Caco-2 (cell line): ENCODE data around the gene TYK2. TPM values are rescaled to one million over a fixed set of nuclear protein-coding genes. Genes with fewer than 3 reads are reported as not detected.

ENCODE experiments used
- Bru-seq: library from RNA; stranded (reverse); fragments of 400-500 nt; gene quantifications from one replicate; lab custom pipeline; 2021; lab: Mats Ljungman, UMichigan
- BruChase-seq, 2 experiments: library from RNA; stranded (reverse); fragments of 400-500 nt; gene quantifications; one replicate each; lab custom pipeline; 2021; lab: Mats Ljungman, UMichigan
- BruUV-seq: library from RNA; stranded (reverse); fragments of 400-500 nt; replicated peaks from 2 replicates; lab custom pipeline; 2021; lab: Mats Ljungman, UMichigan
- CTCF ChIA-PET: fragments of 300-600 bp; sonication (Branson Sonifier 250); formaldehyde crosslinking; loops from one replicate; lab custom pipeline; 2022; ENCODE audit warnings: antibody characterized with exemption; lab: Charles Lee
- POLR2A ChIA-PET: fragments of 300-600 bp; sonication (Branson Sonifier 250); formaldehyde crosslinking; loops from one replicate; lab custom pipeline; 2022; ENCODE audit warnings: antibody characterized with exemption; lab: Charles Lee
- DNase-seq, 2 experiments: peaks; one replicate each; pipeline versions ENCODE4 v3.0.0 to v3.0.0-alpha.2; 2020 to 2022
- H3K27me3 ChIP-seq: replicated peaks from 2 replicates; pipeline ENCODE4 v1.6.0; 2011; ENCODE audit warnings: low read length; ENCODE audit not compliant: control insufficient read depth, insufficient read depth
- H3K36me3 ChIP-seq: 2 replicates; pipeline ENCODE4 v1.5.1; 2011; ENCODE audit warnings: low read length; ENCODE audit not compliant: control insufficient read depth, insufficient read depth
- H3K4me1 ChIP-seq: fragments of 250-450 bp; sonication (Bioruptor Pico); 2 replicates; pipeline ENCODE4 v1.5.1; 2020; ENCODE audit warnings: mild to moderate bottlenecking
- H3K4me3 ChIP-seq: 2 replicates; pipeline ENCODE4 v1.5.1; 2011; ENCODE audit warnings: low read depth, mild to moderate bottlenecking, control low read depth, low read length
- H3K9me3 ChIP-seq: fragments of 250-450 bp; sonication (Bioruptor Pico); 2 replicates; pipeline ENCODE4 v1.5.1; 2020; ENCODE audit warnings: mild to moderate bottlenecking, moderate library complexity
- H3K27ac Mint-ChIP-seq: one replicate; pipeline ENCODE4 v1.8.0; 2022; ENCODE audit warnings: mixed read lengths; ENCODE audit not compliant: unreplicated experiment
- H3K27me3 Mint-ChIP-seq: one replicate; pipeline ENCODE4 v1.8.0; 2022; ENCODE audit warnings: mixed read lengths; ENCODE audit not compliant: insufficient read depth, unreplicated experiment
- H3K36me3 Mint-ChIP-seq: one replicate; pipeline ENCODE4 v1.8.0; 2022; ENCODE audit warnings: mild to moderate bottlenecking, mixed read lengths; ENCODE audit not compliant: insufficient read depth, unreplicated experiment
- H3K4me1 Mint-ChIP-seq: one replicate; pipeline ENCODE4 v1.8.0; 2022; ENCODE audit warnings: low read depth, mixed read lengths; ENCODE audit not compliant: unreplicated experiment
- H3K4me3 Mint-ChIP-seq: one replicate; pipeline ENCODE4 v1.8.0; 2022; ENCODE audit warnings: mild to moderate bottlenecking, moderate library complexity, mixed read lengths; ENCODE audit not compliant: unreplicated experiment
- H3K9me3 Mint-ChIP-seq: one replicate; pipeline ENCODE4 v1.8.0; 2022; ENCODE audit warnings: mixed read lengths; ENCODE audit not compliant: unreplicated experiment
- intact Hi-C: fragments of 100-400 bp; cut with micrococcal nuclease; formaldehyde crosslinking; loops from one replicate; pipeline ENCODE4 v1.10.0; 2022; ENCODE audit not compliant: unreplicated experiment
- long read RNA-seq: library from polyadenylated mRNA; stranded (forward); transcript quantifications from one replicate; pipeline ENCODE4 v2.0.0, GENCODE V29; 2022
- total RNA-seq: library from RNA; stranded (reverse); gene quantifications from 2 replicates; pipeline ENCODE4 v1.2.3, GENCODE V29; 2022
- TF ChIP-seq, protein P1 (sequence below), 2 experiments: fragments of 200-600 bp in 1 of 2; IDR thresholded peaks; 1 replicate in 1 of 2; 2 replicates in 1 of 2; pipeline versions ENCODE4 v1.5.1 to v1.8.0; 2011 to 2022; ENCODE audit warnings: antibody characterized with exemption in 1 of 2, control low read depth in 1 of 2, inconsistent platforms in 1 of 2, low read depth in 1 of 2, low read length in 1 of 2, mild to moderate bottlenecking in 1 of 2, moderate library complexity in 1 of 2; ENCODE audit not compliant: insufficient read depth in 1 of 2, severe bottlenecking in 1 of 2, unreplicated experiment in 1 of 2

TYK2 gene
- total RNA-seq (124 and 134 TPM in 2 replicates), Bru-seq, nascent RNA (percentile 53 among the genes with signal in this experiment), BruChase-seq, experiment 1, labeled RNA remaining after a 2-hour chase (percentile 59 among the genes with signal in this experiment), BruChase-seq, experiment 2, labeled RNA remaining after a 6-hour chase (percentile 68 among the genes with signal in this experiment)
- long read RNA-seq, full-length matches to known transcripts: 25 of 63 reads
- long read RNA-seq, partial matches to known transcripts: 13 of 63 reads
- long read RNA-seq, other reads (novel, unspliced or antisense): 25 of 63 reads

DNA sequence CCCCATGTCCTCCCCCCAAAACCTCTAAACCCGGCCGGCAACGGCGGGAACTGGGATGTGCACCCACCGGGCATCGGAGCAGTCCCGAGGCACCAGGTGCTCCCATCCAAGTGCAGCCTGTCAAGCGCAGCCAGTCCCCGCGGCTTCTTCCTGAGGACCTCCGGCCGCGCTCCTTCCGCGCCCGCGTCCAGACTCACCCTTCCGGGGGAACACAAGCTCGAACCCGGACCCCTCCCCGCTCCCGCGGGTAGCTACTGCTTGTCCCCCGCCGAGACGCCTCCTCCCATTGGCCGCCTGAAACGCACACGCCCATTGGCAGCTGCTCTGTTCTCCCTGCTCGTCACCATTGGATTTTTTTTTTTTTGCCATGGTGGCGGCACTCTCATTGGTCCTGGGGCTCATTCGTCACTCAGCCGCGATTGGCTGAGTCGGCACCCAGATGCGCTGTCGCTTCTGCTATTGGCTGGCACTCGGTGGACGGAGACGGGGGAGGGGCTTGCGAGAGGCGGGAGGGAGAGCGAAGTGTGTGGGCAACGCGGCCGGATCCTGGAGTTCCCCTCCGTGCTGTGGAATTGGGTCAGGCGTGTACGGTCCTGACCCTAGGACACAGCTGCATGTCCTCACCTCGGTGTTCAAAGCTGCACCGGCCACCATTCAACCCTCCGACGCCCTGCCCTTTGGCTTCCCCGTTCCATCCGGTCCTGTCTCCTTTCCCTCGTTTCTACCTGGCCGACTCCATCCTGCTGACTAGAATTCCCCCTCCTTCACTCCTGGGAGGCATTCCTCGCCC, at the start of gene TYK2:
Gene TYK2, minus strand, starts transcription at position 260 of the 790 bp plus-strand sequence. CDS start 2,166 bp downstream, outside the sequence.
- H3K4me3 ChIP-seq: peak within 1 kb of the TSS; percentile 96
- H3K4me1 ChIP-seq: peaks cover 8% of the 10 kb centered on the region
- Mint-ChIP-seq H3K36me3 (peaks cover 24% of the 10 kb centered on the region), H3K27me3 (no peaks in the 10 kb centered on the region), H3K4me3 (peak within 1 kb of the TSS; percentile 85), H3K27ac (peak within 1 kb of the TSS; percentile 95), H3K4me1 (peaks cover 8% of the 10 kb centered on the region), H3K9me3 (no peaks in the 10 kb centered on the region)
- CTCF ChIA-PET: interaction anchor here (0.6 to 1.8 kb wide), 15 partner anchors 8 to 708 kb away, joined by 3 to 18 read pairs (median 3); partner anchors contain the start of genes CDC37, DNMT1, ICAM1 and ICAM5
- intact Hi-C loops: loop anchor here (1.0 to 2.0 kb wide), 3 partner anchors 22 to 112 kb away; partner anchors contain the start of gene RAVER1
- H3K9me3 ChIP-seq: no peaks in the 10 kb centered on the region
- peak; percentile 97 to 98 for DNase-seq
- H3K27me3 ChIP-seq: no peaks in the 10 kb centered on the region
- POLR2A ChIA-PET: interaction anchor here (0.5 to 1.9 kb wide), 16 partner anchors 8 to 1936 kb away, joined by 3 to 10 read pairs (median 4); partner anchors contain the start of genes CDC37, ICAM1, ICAM5 and PPAN
- peaks cover 1% of the 10 kb centered on the region; the same call in 1 of the 2 replicates for H3K36me3 ChIP-seq
- no TSS peak for BruUV-seq
- TF ChIP-seq, protein P1, sequence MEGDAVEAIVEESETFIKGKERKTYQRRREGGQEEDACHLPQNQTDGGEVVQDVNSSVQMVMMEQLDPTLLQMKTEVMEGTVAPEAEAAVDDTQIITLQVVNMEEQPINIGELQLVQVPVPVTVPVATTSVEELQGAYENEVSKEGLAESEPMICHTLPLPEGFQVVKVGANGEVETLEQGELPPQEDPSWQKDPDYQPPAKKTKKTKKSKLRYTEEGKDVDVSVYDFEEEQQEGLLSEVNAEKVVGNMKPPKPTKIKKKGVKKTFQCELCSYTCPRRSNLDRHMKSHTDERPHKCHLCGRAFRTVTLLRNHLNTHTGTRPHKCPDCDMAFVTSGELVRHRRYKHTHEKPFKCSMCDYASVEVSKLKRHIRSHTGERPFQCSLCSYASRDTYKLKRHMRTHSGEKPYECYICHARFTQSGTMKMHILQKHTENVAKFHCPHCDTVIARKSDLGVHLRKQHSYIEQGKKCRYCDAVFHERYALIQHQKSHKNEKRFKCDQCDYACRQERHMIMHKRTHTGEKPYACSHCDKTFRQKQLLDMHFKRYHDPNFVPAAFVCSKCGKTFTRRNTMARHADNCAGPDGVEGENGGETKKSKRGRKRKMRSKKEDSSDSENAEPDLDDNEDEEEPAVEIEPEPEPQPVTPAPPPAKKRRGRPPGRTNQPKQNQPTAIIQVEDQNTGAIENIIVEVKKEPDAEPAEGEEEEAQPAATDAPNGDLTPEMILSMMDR (IDR thresholded peaks at IDR 0.05; ENCODE audit: insufficient read depth in 1 of 2, low read depth in 1 of 2, low read length in 1 of 2, severe bottlenecking in 1 of 2, unreplicated experiment in 1 of 2): no peak

DNA sequence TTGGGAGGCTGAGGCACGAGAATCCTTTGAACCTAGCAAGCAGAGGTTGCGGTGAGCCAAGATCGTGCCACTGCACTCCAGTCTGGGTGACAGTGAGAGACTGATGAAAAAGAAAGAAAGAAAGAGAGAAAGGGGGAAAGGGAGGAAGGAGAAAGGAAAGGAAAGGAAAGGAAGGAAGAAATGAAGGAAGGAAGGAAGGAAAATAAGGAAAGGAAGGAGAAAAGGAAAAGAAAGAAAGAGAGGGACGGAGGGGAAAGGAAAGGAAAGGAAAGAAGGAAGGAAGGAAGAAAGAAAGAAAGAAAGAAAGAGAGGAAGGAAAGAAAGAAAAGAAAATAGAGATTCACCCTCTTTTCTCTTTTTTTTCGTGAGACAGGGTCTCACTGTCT, 48.6 kb upstream of the TYK2 start:
- BruUV-seq: no TSS peak

More for the DNA sequence above, 48.6 kb upstream of the TYK2 start:
- no peaks in the 10 kb centered on the region for H3K9me3 ChIP-seq
- H3K36me3 ChIP-seq: no peaks in the 10 kb centered on the region
- no peak overlapping the region for H3K4me3 ChIP-seq
- H3K4me1 ChIP-seq: no peaks in the 10 kb centered on the region
- CTCF ChIA-PET: interaction anchor here (1.9 kb wide), 1 partner anchor 11 kb away, joined by 5 read pairs; no protein-coding TSS in a partner anchor
- no peaks in the 10 kb centered on the region for H3K27me3 ChIP-seq
- POLR2A ChIA-PET: no interaction called here
- Mint-ChIP-seq H3K9me3 (no peaks in the 10 kb centered on the region), H3K4me3 (no peak overlapping the region), H3K36me3 (no peaks in the 10 kb centered on the region), H3K27ac (no peak overlapping the region), H3K4me1 (no peaks in the 10 kb centered on the region), H3K27me3 (peaks cover 13% of the 10 kb centered on the region)
- intact Hi-C loops: no loop called here
- DNase-seq: no peak
- TF ChIP-seq, protein P1 (IDR thresholded peaks at IDR 0.05; ENCODE audit: insufficient read depth in 1 of 2, low read depth in 1 of 2, low read length in 1 of 2, severe bottlenecking in 1 of 2, unreplicated experiment in 1 of 2): no peak
